A549 (cell line): ENCODE results near the gene FYB1. TPM values are rescaled to one million over a fixed set of nuclear protein-coding genes. Genes with fewer than 3 reads are reported as not detected.
A peak's percentile ranks its signal among the peaks of the same experiment; 100 is the strongest.

Experiments used
- ATAC-seq, 2 experiments: fragments of 200-7000 bp in 1 of 2; fragments of >200 bp in 1 of 2; cut with Nextera tagmentation in 1 of 2; cut with Tn5 transposase in 1 of 2; 3 replicates each; pipeline versions ENCODE4 v1.8.0 to v1.9.1; 2018 to 2020; ENCODE audit warnings: mild to moderate bottlenecking in 1 of 2, moderate library complexity in 1 of 2
- CTCF ChIA-PET: fragments of 300-600 bp; sonication (Branson Sonifier 250); formaldehyde crosslinking; extraction: SDS; loops from one replicate; lab custom pipeline; 2021; ENCODE audit warnings: antibody characterized with exemption, inconsistent platforms; lab: Yijun Ruan, JAX
- POLR2A ChIA-PET: fragments of 350-600 bp; formaldehyde crosslinking; extraction: SDS; loops from one replicate; lab custom pipeline; 2021; ENCODE audit warnings: antibody characterized with exemption, inconsistent platforms; lab: Yijun Ruan, JAX
- DNase-seq, 2 experiments: peaks; one replicate each; pipeline versions ENCODE4 v3.0.0 to v3.0.0-alpha.2; 2011 to 2016; ENCODE audit warnings: low read depth in 1 of 2, low spot score in 1 of 2
- FAIRE-seq: peaks from 2 replicates; lab custom pipeline; 2011; peaks lifted over from hg19 to GRCh38; lab: Jason Lieb, UNC
- H3K27ac ChIP-seq, 2 experiments: fragments of >200 bp; sonication (Bioruptor Twin); formaldehyde crosslinking; 3 replicates each; pipeline ENCODE4 v1.5.1; 2016 to 2017
- H3K4me1 ChIP-seq: fragments of >200 bp; sonication (Bioruptor Twin); formaldehyde crosslinking; 3 replicates; pipeline ENCODE4 v1.6.1; 2016
- H3K4me2 ChIP-seq: fragments of >200 bp; sonication (Bioruptor Twin); formaldehyde crosslinking; 3 replicates; pipeline ENCODE4 v1.6.1; 2016
- H3K4me3 ChIP-seq: fragments of >200 bp; sonication (Bioruptor Twin); formaldehyde crosslinking; 3 replicates; pipeline ENCODE4 v1.5.1; 2016
- H3K9me3 ChIP-seq: fragments of >200 bp; sonication (Bioruptor Twin); formaldehyde crosslinking; 3 replicates; pipeline ENCODE4 v1.6.1; 2016
- BHLHE40 ChIP-seq: IDR thresholded peaks from 2 replicates; pipeline ENCODE4 v1.6.1; 2012; ENCODE audit warnings: low read depth, low read length, inconsistent platforms
- CEBPB ChIP-seq, 2 experiments: fragments of >200 bp in 1 of 2; sonication (Bioruptor Twin) in 1 of 2; formaldehyde crosslinking in 1 of 2; IDR thresholded peaks; 2 replicates each; pipeline ENCODE4 v1.6.1; 2012 to 2016
- CHD4 ChIP-seq: fragments of 200-600 bp; sonication (generic); IDR thresholded peaks from 2 replicates; pipeline ENCODE4 v1.6.1; 2016; ENCODE audit warnings: antibody characterized with exemption, mild to moderate bottlenecking, borderline replicate concordance
- FOSB ChIP-seq: fragments of 250-450 bp; sonication (Bioruptor Pico); IDR thresholded peaks from 2 replicates; pipeline ENCODE4 v1.5.0; 2020; ENCODE audit warnings: mild to moderate bottlenecking, moderate library complexity
- FOSL2 ChIP-seq, 2 experiments: fragments of 450-650 bp in 1 of 2; fragments of >200 bp in 1 of 2; sonication (Bioruptor Twin) in 1 of 2; formaldehyde crosslinking; IDR thresholded peaks; 2 replicates each; pipeline versions ENCODE4 v1.5.0 to v1.6.1; 2016 to 2020; ENCODE audit warnings: mild to moderate bottlenecking in 1 of 2, moderate library complexity in 1 of 2
- FOXS1 ChIP-seq: fragments of 250-450 bp; sonication (Bioruptor Pico); IDR thresholded peaks from 2 replicates; pipeline ENCODE4 v1.5.0; 2020; ENCODE audit warnings: mild to moderate bottlenecking, moderate library complexity
- GATA3 ChIP-seq: IDR thresholded peaks from 2 replicates; pipeline ENCODE4 v1.6.1; 2012; ENCODE audit warnings: borderline replicate concordance
- HEYL ChIP-seq: fragments of 250-450 bp; sonication (Bioruptor Pico); IDR thresholded peaks from 2 replicates; pipeline ENCODE4 v1.8.0; 2021; ENCODE audit warnings: mild to moderate bottlenecking, moderate library complexity
- HOXA7 ChIP-seq: fragments of 250-450 bp; sonication (Bioruptor Pico); IDR thresholded peaks from 2 replicates; pipeline ENCODE4 v1.5.0; 2020; ENCODE audit warnings: mild to moderate bottlenecking, moderate library complexity
- JUN ChIP-seq, 2 experiments: fragments of >200 bp; sonication (Bioruptor Twin); formaldehyde crosslinking; IDR thresholded peaks; 2 replicates in 1 of 2; 3 replicates in 1 of 2; pipeline ENCODE4 v1.6.1; 2016 to 2017
- JUNB ChIP-seq: fragments of >200 bp; sonication (Bioruptor Twin); formaldehyde crosslinking; IDR thresholded peaks from 2 replicates; pipeline ENCODE4 v1.6.1; 2016
- KDM1A ChIP-seq: fragments of 200-600 bp; sonication (generic); IDR thresholded peaks from 2 replicates; pipeline ENCODE4 v1.6.1; 2016; ENCODE audit warnings: low read depth, mild to moderate bottlenecking
- KDM5A ChIP-seq: fragments of 200-600 bp; sonication (generic); IDR thresholded peaks from 2 replicates; pipeline ENCODE4 v1.6.1; 2016; ENCODE audit warnings: antibody characterized with exemption, mild to moderate bottlenecking
- NPAS2 ChIP-seq: fragments of 250-450 bp; sonication (Bioruptor Pico); IDR thresholded peaks from 2 replicates; pipeline ENCODE4 v1.8.0; 2022; ENCODE audit warnings: mild to moderate bottlenecking, moderate library complexity, borderline replicate concordance
- NR3C1 ChIP-seq: fragments of >200 bp; sonication (Bioruptor Twin); formaldehyde crosslinking; IDR thresholded peaks from 3 replicates; pipeline ENCODE4 v1.6.1; 2017
- POLR2AphosphoS2 ChIP-seq: conservative IDR thresholded peaks from 2 replicates; pipeline ENCODE4 v1.6.1; 2012; ENCODE audit warnings: low read length, improper control_type of control experiment, inconsistent platforms
- RAD21 ChIP-seq, 2 experiments: fragments of >200 bp in 1 of 2; sonication (Bioruptor Twin) in 1 of 2; formaldehyde crosslinking in 1 of 2; IDR thresholded peaks in 1 of 2; conservative IDR thresholded peaks in 1 of 2; 2 replicates in 1 of 2; 3 replicates in 1 of 2; pipeline ENCODE4 v1.6.1; 2012 to 2018; ENCODE audit warnings: inconsistent platforms in 1 of 2
- RARB ChIP-seq: fragments of 250-450 bp; sonication (Bioruptor Pico); IDR thresholded peaks from 2 replicates; pipeline ENCODE4 v1.8.0; 2021; ENCODE audit warnings: mild to moderate bottlenecking, moderate library complexity
- RCOR1 ChIP-seq: fragments of 150-350 bp; IDR thresholded peaks from 2 replicates; pipeline ENCODE4 v1.6.1; 2014; ENCODE audit warnings: antibody characterized with exemption, low read length, low read depth
- RFX5 ChIP-seq: fragments of 450-650 bp; IDR thresholded peaks from 2 replicates; pipeline ENCODE4 v1.7.1; 2014; ENCODE audit warnings: antibody characterized with exemption, mild to moderate bottlenecking, moderate library complexity
- SMC3 ChIP-seq: fragments of >200 bp; sonication (Bioruptor Twin); formaldehyde crosslinking; IDR thresholded peaks from 3 replicates; pipeline ENCODE4 v1.6.1; 2018; ENCODE audit warnings: inconsistent platforms
- SREBF2 ChIP-seq: fragments of 450-650 bp; IDR thresholded peaks from 2 replicates; pipeline ENCODE4 v1.6.1; 2014; ENCODE audit warnings: mild to moderate bottlenecking, moderate library complexity
- TP53 ChIP-seq: fragments of 250-450 bp; sonication (Bioruptor Pico); IDR thresholded peaks from 2 replicates; pipeline ENCODE4 v1.5.0; 2021; ENCODE audit warnings: mild to moderate bottlenecking, moderate library complexity
- ZFP36 ChIP-seq: fragments of 450-650 bp; IDR thresholded peaks from 2 replicates; pipeline ENCODE4 v1.6.1; 2014; ENCODE audit warnings: borderline replicate concordance; ENCODE audit not compliant: partially characterized antibody
- ZNF302 ChIP-seq: fragments of 250-450 bp; sonication (Bioruptor Pico); IDR thresholded peaks from 2 replicates; pipeline ENCODE4 v1.9.0; 2021; ENCODE audit warnings: inconsistent platforms, mild to moderate bottlenecking, moderate library complexity
- WGBS: methylation state at CpG from one replicate; pipeline ENCODE4 v1.1.6; 2017; ENCODE audit errors: missing lambda C conversion rate; 5-methylcytosine and 5-hydroxymethylcytosine counted together
- polyA plus RNA-seq, 4 experiments: library from polyadenylated mRNA; depleted of rRNA in 3 of 4; stranded (reverse); fragments of >200 nt; fragmentation: RNase III in 1 of 4; extraction: RNeasy Plus Mini Kit Qiagen cat#74134 plus additional on column Dnase treatment in 1 of 4; gene quantifications; 2 replicates in 3 of 4; 3 replicates in 1 of 4; pipeline ENCODE4 v1.2.3, GENCODE V29; 2011 to 2017
- TF ChIP-seq, protein P1 (sequence below): IDR thresholded peaks from 2 replicates; pipeline ENCODE4 v1.6.1; 2012
- TF ChIP-seq, protein P2 (sequence below): IDR thresholded peaks from 2 replicates; pipeline ENCODE4 v1.6.1; 2012
- TF ChIP-seq, protein P3 (sequence below): fragments of 150-350 bp; IDR thresholded peaks from 2 replicates; pipeline ENCODE4 v1.6.1; 2014; ENCODE audit warnings: low read depth, mild to moderate bottlenecking, low read length

FYB1 gene
- polyA plus RNA-seq, 2 of the 4 experiments (the other 2 are of a cell fraction), result 7.4 to 34.6 TPM

DNA sequence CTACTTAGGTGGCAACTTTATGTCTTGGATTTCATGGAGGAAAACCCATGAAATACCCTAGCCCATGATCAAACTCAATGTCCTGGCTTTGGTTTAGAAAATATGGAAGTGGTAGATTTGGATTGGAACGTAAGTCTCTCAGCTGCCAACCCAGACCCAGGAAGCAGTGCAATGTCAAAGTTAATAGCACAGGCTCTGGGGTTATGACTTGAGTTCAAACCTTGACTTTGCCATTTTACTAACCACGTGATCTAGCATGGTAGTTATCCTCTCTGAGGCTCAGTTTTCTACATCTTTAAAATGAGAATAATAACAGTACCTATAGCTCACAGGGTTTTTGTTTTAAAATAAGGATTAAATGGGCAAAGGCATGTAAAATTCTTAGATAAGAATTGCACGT lies 13.8 kb downstream of the FYB1 start (continued):
- TF ChIP-seq FOXS1 (no peak), HOXA7 (CRISPR knock-in tag) (no peak), SREBF2 (no peak), CEBPB (IDR thresholded peaks at IDR 0.05) (no peak), ZNF302 (CRISPR knock-in tag) (no peak), FOSB (CRISPR knock-in tag) (no peak), HEYL (CRISPR knock-in tag) (no peak), ZFP36 (no peak), RARB (CRISPR knock-in tag) (no peak)

DNA sequence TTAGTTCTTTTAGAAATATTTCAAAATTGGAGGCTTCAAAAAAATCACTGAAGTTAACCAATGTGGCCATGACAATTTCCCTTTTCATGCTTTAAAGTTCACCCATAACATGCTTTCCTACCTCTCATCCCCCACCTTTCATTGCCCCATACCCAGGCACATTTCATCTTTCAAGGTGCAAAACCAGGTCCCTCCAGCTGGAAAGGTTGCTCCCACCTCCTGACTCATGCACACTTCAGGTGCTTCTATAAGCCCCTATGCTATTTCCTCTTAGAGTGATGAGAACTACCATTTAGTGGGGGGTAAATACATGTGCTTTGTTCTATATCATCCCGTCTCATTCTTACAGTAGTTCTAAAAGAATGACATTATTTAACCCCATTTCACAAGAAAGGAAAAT lies 15.4 kb downstream of the FYB1 start:
- TF ChIP-seq CHD4 (no peak), JUNB (no peak), FOSL2 (IDR thresholded peaks at IDR 0.05) (no peak), FOSL2 (CRISPR knock-in tag; IDR thresholded peaks at IDR 0.05) (no peak), FOSB (CRISPR knock-in tag) (no peak), RFX5 (no peak), POLR2AphosphoS2 (no peak), TP53 (CRISPR knock-in tag) (no peak), NR3C1 (no peak), RAD21 (conservative IDR thresholded peaks at IDR 0.05 in 1 of 2, IDR thresholded peaks at IDR 0.05 in 1 of 2) (no peak), RARB (CRISPR knock-in tag) (no peak)
- TF ChIP-seq, protein P1, sequence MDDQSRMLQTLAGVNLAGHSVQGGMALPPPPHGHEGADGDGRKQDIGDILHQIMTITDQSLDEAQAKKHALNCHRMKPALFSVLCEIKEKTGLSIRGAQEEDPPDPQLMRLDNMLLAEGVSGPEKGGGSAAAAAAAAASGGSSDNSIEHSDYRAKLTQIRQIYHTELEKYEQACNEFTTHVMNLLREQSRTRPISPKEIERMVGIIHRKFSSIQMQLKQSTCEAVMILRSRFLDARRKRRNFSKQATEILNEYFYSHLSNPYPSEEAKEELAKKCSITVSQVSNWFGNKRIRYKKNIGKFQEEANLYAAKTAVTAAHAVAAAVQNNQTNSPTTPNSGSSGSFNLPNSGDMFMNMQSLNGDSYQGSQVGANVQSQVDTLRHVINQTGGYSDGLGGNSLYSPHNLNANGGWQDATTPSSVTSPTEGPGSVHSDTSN, result no peak
- TF ChIP-seq, protein P2, sequence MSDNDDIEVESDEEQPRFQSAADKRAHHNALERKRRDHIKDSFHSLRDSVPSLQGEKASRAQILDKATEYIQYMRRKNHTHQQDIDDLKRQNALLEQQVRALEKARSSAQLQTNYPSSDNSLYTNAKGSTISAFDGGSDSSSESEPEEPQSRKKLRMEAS, result no peak
- 92% methylated on average over 1 of the region's 1 CpG for WGBS
- Histone ChIP-seq H3K4me3 (no peak overlapping the region), H3K4me2 (no peak overlapping the region), H3K27ac (peak overlapping the region in 1 of 2 experiments; percentile 44; a peak in 2 of 6 replicates), H3K4me1 (peaks cover 15% of the 10 kb centered on the region), H3K9me3 (no peaks in the 10 kb centered on the region)
- POLR2A ChIA-PET, result no interaction called here
- FAIRE-seq (no peak), ATAC-seq (no peak), DNase-seq (no peak)
- CTCF ChIA-PET, result no interaction called here

DNA sequence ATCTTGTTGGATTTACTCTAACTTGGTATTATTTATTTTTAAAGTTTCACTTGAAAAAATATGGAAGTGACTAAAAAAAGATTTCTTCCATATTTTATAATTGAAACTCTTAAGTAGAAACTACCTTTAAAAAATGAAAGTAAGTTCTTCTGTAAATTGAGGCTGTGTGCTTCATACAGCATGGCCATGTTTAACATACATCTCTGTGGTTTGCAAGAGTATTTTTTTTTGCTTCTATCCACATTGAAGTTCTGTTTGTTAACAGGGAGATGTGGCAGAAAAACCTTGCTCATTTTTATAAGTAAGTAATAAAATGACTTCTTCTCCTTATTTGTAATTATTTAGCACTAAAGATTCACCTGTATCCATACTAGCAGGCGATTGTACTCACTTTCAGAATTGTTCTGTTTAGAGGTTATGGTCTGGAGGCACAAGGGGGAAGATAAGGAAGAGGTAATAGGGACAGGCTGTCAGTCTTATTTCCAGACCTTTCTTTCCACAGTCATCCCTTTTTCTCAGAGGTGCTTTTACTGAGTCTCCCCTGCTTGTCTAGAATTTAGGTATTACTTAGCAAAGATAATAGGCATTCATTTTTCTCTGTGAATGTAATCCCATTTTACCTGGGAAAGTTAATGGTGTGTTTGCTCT lies 16.0 kb downstream of the FYB1 start:
- no peak for ATAC-seq
- TF ChIP-seq JUN (IDR thresholded peaks at IDR 0.05), result no peak
- no peak for TF ChIP-seq KDM1A
- TF ChIP-seq, protein P3, sequence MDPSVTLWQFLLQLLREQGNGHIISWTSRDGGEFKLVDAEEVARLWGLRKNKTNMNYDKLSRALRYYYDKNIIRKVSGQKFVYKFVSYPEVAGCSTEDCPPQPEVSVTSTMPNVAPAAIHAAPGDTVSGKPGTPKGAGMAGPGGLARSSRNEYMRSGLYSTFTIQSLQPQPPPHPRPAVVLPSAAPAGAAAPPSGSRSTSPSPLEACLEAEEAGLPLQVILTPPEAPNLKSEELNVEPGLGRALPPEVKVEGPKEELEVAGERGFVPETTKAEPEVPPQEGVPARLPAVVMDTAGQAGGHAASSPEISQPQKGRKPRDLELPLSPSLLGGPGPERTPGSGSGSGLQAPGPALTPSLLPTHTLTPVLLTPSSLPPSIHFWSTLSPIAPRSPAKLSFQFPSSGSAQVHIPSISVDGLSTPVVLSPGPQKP, result no peak
- TF ChIP-seq RCOR1, result no peak
- TF ChIP-seq KDM5A, result no peak
- no peak for TF ChIP-seq NPAS2
- no peak for TF ChIP-seq GATA3
- TF ChIP-seq BHLHE40, result no peak
- no peak for TF ChIP-seq SMC3
- TF ChIP-seq TP53 (CRISPR knock-in tag), result no peak
- TF ChIP-seq ZNF302 (CRISPR knock-in tag), result no peak
- TF ChIP-seq, all 56 proteins: peak for 0
- ChIA-PET CTCF (interaction anchor here (3.6 kb wide), 1 partner anchor 14 kb away, joined by 27 read pairs; no protein-coding TSS in a partner anchor), POLR2A (no interaction called here)
- 94% methylated on average over 1 of the region's 1 CpG for WGBS
- no peak for DNase-seq
- H3K4me1 ChIP-seq, result peaks cover 20% of the 10 kb centered on the region
- H3K4me2 ChIP-seq, result no peak overlapping the region
- peak overlapping the region in 1 of 2 experiments; percentile 37; a peak in 1 of 6 replicates for H3K27ac ChIP-seq
- H3K9me3 ChIP-seq, result no peaks in the 10 kb centered on the region
- H3K4me3 ChIP-seq, result no peak overlapping the region
- FAIRE-seq, result no peak
